SK-N-SH treated with all-trans-retinoic acid at 6 μM for 48 hours (cell line): ENCODE measurements around the gene CEACAM8.

ENCODE experiments used
- ATAC-seq: fragments of 200-7000 bp; cut with Tn5 transposase; 3 replicates; pipeline ENCODE4 v1.9.1; 2020; ENCODE audit warnings: mild to moderate bottlenecking, moderate library complexity
- ARNTL ChIP-seq: fragments of 450-650 bp; formaldehyde crosslinking; IDR thresholded peaks from 2 replicates; pipeline ENCODE4 v1.5.0; 2020; ENCODE audit warnings: low read depth, mild to moderate bottlenecking, moderate library complexity, borderline replicate concordance
- BACH2 ChIP-seq: fragments of 250-450 bp; sonication (Bioruptor Pico); IDR thresholded peaks from 2 replicates; pipeline ENCODE4 v1.9.0; 2021; ENCODE audit warnings: mild to moderate bottlenecking, borderline replicate concordance
- CREB5 ChIP-seq: fragments of 250-450 bp; sonication (Bioruptor Pico); IDR thresholded peaks from 2 replicates; pipeline ENCODE4 v1.5.1; 2020; ENCODE audit warnings: low read depth, mild to moderate bottlenecking, moderate library complexity
- CSDC2 ChIP-seq: fragments of 250-450 bp; sonication (Bioruptor Pico); IDR thresholded peaks from 2 replicates; pipeline ENCODE4 v1.5.0; 2020; ENCODE audit warnings: mild to moderate bottlenecking, moderate library complexity
- CSRNP3 ChIP-seq: fragments of 250-450 bp; sonication (Bioruptor Pico); IDR thresholded peaks from 2 replicates; pipeline ENCODE4 v1.5.1; 2021; ENCODE audit warnings: mild to moderate bottlenecking, moderate library complexity
- ESRRG ChIP-seq: fragments of 250-450 bp; sonication (Bioruptor Pico); IDR thresholded peaks from 2 replicates; pipeline ENCODE4 v1.6.1; 2021; ENCODE audit warnings: mild to moderate bottlenecking
- GLIS3 ChIP-seq: fragments of 250-450 bp; sonication (Bioruptor Pico); IDR thresholded peaks from 2 replicates; pipeline ENCODE4 v1.5.0; 2020; ENCODE audit warnings: mild to moderate bottlenecking, moderate library complexity
- ISL1 ChIP-seq: fragments of 250-450 bp; sonication (Bioruptor Pico); IDR thresholded peaks from 2 replicates; pipeline ENCODE4 v2.1.2; 2022; ENCODE audit warnings: mild to moderate bottlenecking, moderate library complexity
- OSR1 ChIP-seq: fragments of 250-450 bp; sonication (Bioruptor Pico); IDR thresholded peaks from 2 replicates; pipeline ENCODE4 v1.8.0; 2022; ENCODE audit warnings: moderate library complexity, mild to moderate bottlenecking, inconsistent platforms
- PATZ1 ChIP-seq: fragments of 250-450 bp; sonication (Bioruptor Pico); IDR thresholded peaks from 2 replicates; pipeline ENCODE4 v1.8.0; 2020; ENCODE audit warnings: mild to moderate bottlenecking, moderate library complexity, borderline replicate concordance
- POU6F1 ChIP-seq: fragments of 250-450 bp; sonication (Bioruptor Pico); IDR thresholded peaks from 2 replicates; pipeline ENCODE4 v1.8.0; 2021; ENCODE audit warnings: low read depth, mild to moderate bottlenecking, moderate library complexity, borderline replicate concordance
- PPARA ChIP-seq: fragments of 250-450 bp; sonication (Bioruptor Pico); IDR thresholded peaks from 2 replicates; pipeline ENCODE4 v1.5.0; 2020; ENCODE audit warnings: mild to moderate bottlenecking, borderline replicate concordance
- RARB ChIP-seq: fragments of 250-450 bp; sonication (Bioruptor Pico); IDR thresholded peaks from 2 replicates; pipeline ENCODE4 v1.8.0; 2021; ENCODE audit warnings: mild to moderate bottlenecking, moderate library complexity
- SNAI2 ChIP-seq: fragments of 250-450 bp; sonication (Bioruptor Pico); IDR thresholded peaks from 2 replicates; pipeline ENCODE4 v1.5.0; 2020; ENCODE audit warnings: mild to moderate bottlenecking, moderate library complexity
- TCF4 ChIP-seq: fragments of 250-450 bp; sonication (Bioruptor Pico); IDR thresholded peaks from 2 replicates; pipeline ENCODE4 v1.8.0; 2021; ENCODE audit warnings: mild to moderate bottlenecking, moderate library complexity, borderline replicate concordance
- TOX ChIP-seq: fragments of 250-450 bp; sonication (Bioruptor Pico); IDR thresholded peaks from 2 replicates; pipeline ENCODE4 v1.8.0; 2021; ENCODE audit warnings: mild to moderate bottlenecking, moderate library complexity, borderline replicate concordance
- TSHZ2 ChIP-seq: fragments of 250-450 bp; sonication (Bioruptor Pico); IDR thresholded peaks from 2 replicates; pipeline ENCODE4 v1.5.0; 2020; ENCODE audit warnings: mild to moderate bottlenecking, moderate library complexity
- ZC3H10 ChIP-seq: fragments of 250-450 bp; sonication (Bioruptor Pico); IDR thresholded peaks from 2 replicates; pipeline ENCODE4 v1.5.1; 2021; ENCODE audit warnings: mild to moderate bottlenecking, moderate library complexity
- ZFP3 ChIP-seq: fragments of 250-450 bp; sonication (Bioruptor Pico); IDR thresholded peaks from 2 replicates; pipeline ENCODE4 v1.5.0; 2020; ENCODE audit warnings: mild to moderate bottlenecking, moderate library complexity
- ZFP30 ChIP-seq: fragments of 450-650 bp; formaldehyde crosslinking; IDR thresholded peaks from 2 replicates; pipeline ENCODE4 v1.5.0; 2022; ENCODE audit warnings: mild to moderate bottlenecking, moderate library complexity
- ZNF565 ChIP-seq: fragments of 450-650 bp; formaldehyde crosslinking; conservative IDR thresholded peaks from 2 replicates; pipeline ENCODE4 v1.5.0; 2020; ENCODE audit warnings: low read depth, mild to moderate bottlenecking, moderate library complexity
- ZNF70 ChIP-seq: fragments of 450-650 bp; formaldehyde crosslinking; IDR thresholded peaks from 2 replicates; pipeline ENCODE4 v1.5.0; 2020; ENCODE audit warnings: mild to moderate bottlenecking, moderate library complexity
- ZNF8 ChIP-seq: fragments of 450-650 bp; formaldehyde crosslinking; IDR thresholded peaks from 2 replicates; pipeline ENCODE4 v1.5.0; 2020; ENCODE audit warnings: mild to moderate bottlenecking, moderate library complexity

CEACAM8 gene

GRCh38 chr19:42568006-42568405 lies 26.7 kb downstream of the CEACAM8 start:
- no peak for TF ChIP-seq POU6F1 (CRISPR knock-in tag)
- TF ChIP-seq ISL1 (CRISPR knock-in tag): no peak
- TF ChIP-seq GLIS3: no peak
- TF ChIP-seq PPARA: no peak
- TF ChIP-seq PATZ1: no peak
- no peak for TF ChIP-seq ZC3H10 (CRISPR knock-in tag)
- no peak for TF ChIP-seq ESRRG (CRISPR knock-in tag)
- no peak for TF ChIP-seq RARB (CRISPR knock-in tag)
- no peak for TF ChIP-seq CSDC2 (CRISPR knock-in tag)
- no peak for TF ChIP-seq BACH2 (CRISPR knock-in tag)
- TF ChIP-seq ZFP3 (CRISPR knock-in tag): no peak
- no peak for TF ChIP-seq TCF4
- no peak for TF ChIP-seq ARNTL (CRISPR knock-in tag)
- no peak for TF ChIP-seq ZFP30 (CRISPR knock-in tag)
- no peak for TF ChIP-seq CREB5 (CRISPR knock-in tag)
- no peak for TF ChIP-seq CSRNP3 (CRISPR knock-in tag)
- TF ChIP-seq ZNF70: no peak
- no peak for TF ChIP-seq TOX (CRISPR knock-in tag)
- no peak for TF ChIP-seq ZNF8
- no peak for TF ChIP-seq SNAI2 (CRISPR knock-in tag)
- TF ChIP-seq, all 23 proteins: peak for 0
- no peak for ATAC-seq

GRCh38 chr19:42567567-42567966 lies 27.2 kb downstream of the CEACAM8 start:
- no peak for ATAC-seq
- no peak for TF ChIP-seq ZFP3 (CRISPR knock-in tag)
- no peak for TF ChIP-seq TSHZ2 (CRISPR knock-in tag)
- no peak for TF ChIP-seq BACH2 (CRISPR knock-in tag)
- no peak for TF ChIP-seq ZC3H10 (CRISPR knock-in tag)
- no peak for TF ChIP-seq OSR1 (CRISPR knock-in tag)
- no peak for TF ChIP-seq ISL1 (CRISPR knock-in tag)
- no peak for TF ChIP-seq PPARA
- no peak for TF ChIP-seq TCF4
- no peak for TF ChIP-seq SNAI2 (CRISPR knock-in tag)
- no peak for TF ChIP-seq CSRNP3 (CRISPR knock-in tag)
- no peak for TF ChIP-seq ESRRG (CRISPR knock-in tag)
- TF ChIP-seq RARB (CRISPR knock-in tag): no peak
- TF ChIP-seq ZNF8: no peak
- no peak for TF ChIP-seq PATZ1
- TF ChIP-seq CSDC2 (CRISPR knock-in tag): no peak
- TF ChIP-seq ZNF565 (CRISPR knock-in tag): no peak
- TF ChIP-seq POU6F1 (CRISPR knock-in tag): no peak
- no peak for TF ChIP-seq TOX (CRISPR knock-in tag)
- TF ChIP-seq ARNTL (CRISPR knock-in tag): no peak
- TF ChIP-seq CREB5 (CRISPR knock-in tag): no peak
